ENCODE data around the gene RGS14.

RGS14 gene

GRCh38 chr5:177349762-177350161 is 8.0 kb upstream of the RGS14 start:
- H3K9me3 ChIP-seq (ENCODE audit: control insufficient read depth, low read length) = no peaks in the 10 kb centered on the region
- 94 to 95% methylated on average over 5 of the region's 5 CpGs for WGBS, 2 experiments
- H3K36me3 ChIP-seq (ENCODE audit: control insufficient read depth, insufficient read depth, low read length) = no peaks in the 10 kb centered on the region
- H3K27ac ChIP-seq (ENCODE audit: insufficient read depth, low read depth, low read length, poor library complexity, severe bottlenecking) = no peak overlapping the region
- no peak overlapping the region for H3K4me3 ChIP-seq (ENCODE audit: insufficient read depth, low read depth, low read length)
- no peaks in the 10 kb centered on the region for H3K27me3 ChIP-seq (ENCODE audit: control insufficient read depth, insufficient read depth, low read length, poor library complexity, severe bottlenecking)
- H3K4me1 ChIP-seq (ENCODE audit: control insufficient read depth, insufficient read depth, low read length) = peaks cover 16% of the 10 kb centered on the region

- Histone ChIP-seq H3K27me3 (ENCODE audit: control insufficient read depth, insufficient read depth, low read length, poor library complexity, severe bottlenecking) (no peaks in the 10 kb centered on the region), H3K27ac (ENCODE audit: insufficient read depth, low read depth, low read length, poor library complexity, severe bottlenecking) (no peak overlapping the region), H3K4me1 (ENCODE audit: control insufficient read depth, insufficient read depth, low read length) (peaks cover 16% of the 10 kb centered on the region), H3K9me3 (ENCODE audit: control insufficient read depth, low read length) (no peaks in the 10 kb centered on the region), H3K36me3 (ENCODE audit: control insufficient read depth, insufficient read depth, low read length) (no peaks in the 10 kb centered on the region), H3K4me3 (ENCODE audit: insufficient read depth, low read depth, low read length) (peak overlapping the region; percentile 100)
- 19 to 20% methylated on average over 19 of the region's 19 CpGs for WGBS, 2 experiments
Measured at GRCh38 chr5:177350776-177351391, 6.8 kb upstream of the RGS14 start.

- Histone ChIP-seq H3K27ac (ENCODE audit: insufficient read depth, low read depth, low read length, poor library complexity, severe bottlenecking) (peak within 1 kb of the TSS; percentile 71), H3K9me3 (ENCODE audit: control insufficient read depth, low read length) (no peaks in the 10 kb centered on the region), H3K36me3 (ENCODE audit: control insufficient read depth, insufficient read depth, low read length) (no peaks in the 10 kb centered on the region), H3K4me1 (ENCODE audit: control insufficient read depth, insufficient read depth, low read length) (peaks cover 16% of the 10 kb centered on the region), H3K4me3 (ENCODE audit: insufficient read depth, low read depth, low read length) (peak within 1 kb of the TSS; percentile 100), H3K27me3 (ENCODE audit: control insufficient read depth, insufficient read depth, low read length, poor library complexity, severe bottlenecking) (no peaks in the 10 kb centered on the region)
- WGBS, 2 experiments = 7% methylated on average over 55 of the region's 55 CpGs
Measured at GRCh38 chr5:177351392-177352329, 6.1 kb upstream of the RGS14 start, which contains the start of gene LMAN2. Gene LMAN2, minus strand, starts transcription at chr5:177351668. Its CDS starts 21 bp downstream, at chr5:177351647.

GRCh38 chr5:177353093-177353492 is 4.6 kb upstream of the RGS14 start:
- peaks cover 16% of the 10 kb centered on the region for H3K4me1 ChIP-seq (ENCODE audit: control insufficient read depth, insufficient read depth, low read length)
- WGBS, 2 experiments = 89 to 91% methylated on average over 4 to 5 of the region's 5 CpGs
- no peaks in the 10 kb centered on the region for H3K36me3 ChIP-seq (ENCODE audit: control insufficient read depth, insufficient read depth, low read length)
- no peaks in the 10 kb centered on the region for H3K27me3 ChIP-seq (ENCODE audit: control insufficient read depth, insufficient read depth, low read length, poor library complexity, severe bottlenecking)
- no peak overlapping the region for H3K27ac ChIP-seq (ENCODE audit: insufficient read depth, low read depth, low read length, poor library complexity, severe bottlenecking)
- H3K9me3 ChIP-seq (ENCODE audit: control insufficient read depth, low read length) = no peaks in the 10 kb centered on the region
- no peak overlapping the region for H3K4me3 ChIP-seq (ENCODE audit: insufficient read depth, low read depth, low read length)

- Histone ChIP-seq H3K27me3 (ENCODE audit: control insufficient read depth, insufficient read depth, low read length, poor library complexity, severe bottlenecking) (no peaks in the 10 kb centered on the region), H3K36me3 (ENCODE audit: control insufficient read depth, insufficient read depth, low read length) (no peaks in the 10 kb centered on the region), H3K4me3 (ENCODE audit: insufficient read depth, low read depth, low read length) (no peak overlapping the region), H3K4me1 (ENCODE audit: control insufficient read depth, insufficient read depth, low read length) (peaks cover 11% of the 10 kb centered on the region), H3K27ac (ENCODE audit: insufficient read depth, low read depth, low read length, poor library complexity, severe bottlenecking) (no peak overlapping the region), H3K9me3 (ENCODE audit: control insufficient read depth, low read length) (no peaks in the 10 kb centered on the region)
- 85 to 96% methylated on average over 3 of the region's 3 CpGs for WGBS, 2 experiments
Measured at GRCh38 chr5:177354256-177354655, 3.5 kb upstream of the RGS14 start.

GRCh38 chr5:177354711-177355110 is 3.0 kb upstream of the RGS14 start:
- Histone ChIP-seq H3K36me3 (ENCODE audit: control insufficient read depth, insufficient read depth, low read length) (no peaks in the 10 kb centered on the region), H3K27ac (ENCODE audit: insufficient read depth, low read depth, low read length, poor library complexity, severe bottlenecking) (no peak overlapping the region), H3K4me3 (ENCODE audit: insufficient read depth, low read depth, low read length) (no peak overlapping the region), H3K27me3 (ENCODE audit: control insufficient read depth, insufficient read depth, low read length, poor library complexity, severe bottlenecking) (no peaks in the 10 kb centered on the region), H3K4me1 (ENCODE audit: control insufficient read depth, insufficient read depth, low read length) (peaks cover 11% of the 10 kb centered on the region), H3K9me3 (ENCODE audit: control insufficient read depth, low read length) (no peaks in the 10 kb centered on the region)
- WGBS, 2 experiments = 71 to 79% methylated on average over 3 of the region's 3 CpGs

GRCh38 chr5:177355162-177355867 is 2.4 kb upstream of the RGS14 start:
- no peaks in the 10 kb centered on the region for H3K36me3 ChIP-seq (ENCODE audit: control insufficient read depth, insufficient read depth, low read length)
- H3K4me1 ChIP-seq (ENCODE audit: control insufficient read depth, insufficient read depth, low read length) = peaks cover 7% of the 10 kb centered on the region
- 88 to 92% methylated on average over 1 of the region's 1 CpG for WGBS, 2 experiments
- no peaks in the 10 kb centered on the region for H3K9me3 ChIP-seq (ENCODE audit: control insufficient read depth, low read length)
- no peak overlapping the region for H3K4me3 ChIP-seq (ENCODE audit: insufficient read depth, low read depth, low read length)
- H3K27ac ChIP-seq (ENCODE audit: insufficient read depth, low read depth, low read length, poor library complexity, severe bottlenecking) = no peak overlapping the region
- H3K27me3 ChIP-seq (ENCODE audit: control insufficient read depth, insufficient read depth, low read length, poor library complexity, severe bottlenecking) = no peaks in the 10 kb centered on the region

GRCh38 chr5:177355868-177356168 is 1.9 kb upstream of the RGS14 start:
- H3K27ac ChIP-seq (ENCODE audit: insufficient read depth, low read depth, low read length, poor library complexity, severe bottlenecking) = no peak overlapping the region
- 21 to 28% methylated on average over 1 of the region's 1 CpG for WGBS, 2 experiments
- H3K4me3 ChIP-seq (ENCODE audit: insufficient read depth, low read depth, low read length) = no peak overlapping the region
- peaks cover 2% of the 10 kb centered on the region for H3K4me1 ChIP-seq (ENCODE audit: control insufficient read depth, insufficient read depth, low read length)
- H3K36me3 ChIP-seq (ENCODE audit: control insufficient read depth, insufficient read depth, low read length) = no peaks in the 10 kb centered on the region
- no peaks in the 10 kb centered on the region for H3K27me3 ChIP-seq (ENCODE audit: control insufficient read depth, insufficient read depth, low read length, poor library complexity, severe bottlenecking)
- H3K9me3 ChIP-seq (ENCODE audit: control insufficient read depth, low read length) = no peaks in the 10 kb centered on the region

- 86 to 88% methylated on average over 3 of the region's 3 CpGs for WGBS, 2 experiments
- H3K27me3 ChIP-seq (ENCODE audit: control insufficient read depth, insufficient read depth, low read length, poor library complexity, severe bottlenecking) = no peaks in the 10 kb centered on the region
Measured at GRCh38 chr5:177356746-177357145, 978 bp upstream of the RGS14 start.

GRCh38 chr5:177357146-177357458 is 622 bp upstream of the RGS14 start:
- WGBS, 2 experiments = 91 to 95% methylated on average over 5 of the region's 5 CpGs
- no peaks in the 10 kb centered on the region for H3K36me3 ChIP-seq (ENCODE audit: control insufficient read depth, insufficient read depth, low read length)
- H3K4me3 ChIP-seq (ENCODE audit: insufficient read depth, low read depth, low read length) = no peak overlapping the region
- H3K27ac ChIP-seq (ENCODE audit: insufficient read depth, low read depth, low read length, poor library complexity, severe bottlenecking) = no peak overlapping the region
- H3K4me1 ChIP-seq (ENCODE audit: control insufficient read depth, insufficient read depth, low read length) = no peaks in the 10 kb centered on the region
- no peaks in the 10 kb centered on the region for H3K27me3 ChIP-seq (ENCODE audit: control insufficient read depth, insufficient read depth, low read length, poor library complexity, severe bottlenecking)
- no peaks in the 10 kb centered on the region for H3K9me3 ChIP-seq (ENCODE audit: control insufficient read depth, low read length)

More at GRCh38 chr5:177356746-177357145, 978 bp upstream of the RGS14 start:
- H3K4me3 ChIP-seq (ENCODE audit: insufficient read depth, low read depth, low read length) = no peak overlapping the region
- no peak overlapping the region for H3K27ac ChIP-seq (ENCODE audit: insufficient read depth, low read depth, low read length, poor library complexity, severe bottlenecking)
- H3K9me3 ChIP-seq (ENCODE audit: control insufficient read depth, low read length) = no peaks in the 10 kb centered on the region
- no peaks in the 10 kb centered on the region for H3K4me1 ChIP-seq (ENCODE audit: control insufficient read depth, insufficient read depth, low read length)
- H3K36me3 ChIP-seq (ENCODE audit: control insufficient read depth, insufficient read depth, low read length) = no peaks in the 10 kb centered on the region
